WI38 (cell line): ENCODE measurements around the gene DGKG.

ENCODE experiments used
- H3K4me3 ChIP-seq: 2 replicates; pipeline ENCODE4 v1.5.1; 2011; ENCODE audit warnings: low read depth, mild to moderate bottlenecking, control low read depth, low read length
- CTCF ChIP-seq: IDR thresholded peaks from 2 replicates; pipeline ENCODE4 v1.5.1; 2012; ENCODE audit warnings: low read depth, mild to moderate bottlenecking, control low read depth, low read length

The DGKG gene

GRCh38 chr3:186366206-186366605, 4.2 kb upstream of the DGKG start:
- no peak overlapping the region for H3K4me3 ChIP-seq
- TF ChIP-seq CTCF: no peak

- TF ChIP-seq CTCF: no peak
Observed at GRCh38 chr3:186365202-186365974, 3.4 kb upstream of the DGKG start.

GRCh38 chr3:186362988-186363387, 954 bp upstream of the DGKG start:
- TF ChIP-seq CTCF: no peak

More at GRCh38 chr3:186365202-186365974, 3.4 kb upstream of the DGKG start:
- no peak overlapping the region for H3K4me3 ChIP-seq

GRCh38 chr3:186362537-186362842, 456 bp upstream of the DGKG start:
- TF ChIP-seq CTCF: no peak
- H3K4me3 ChIP-seq: no peak overlapping the region

More at GRCh38 chr3:186362988-186363387, 954 bp upstream of the DGKG start:
- no peak overlapping the region for H3K4me3 ChIP-seq

GRCh38 chr3:186361246-186361761, 730 bp downstream of the DGKG start:
- no peak overlapping the region for H3K4me3 ChIP-seq
- no peak for TF ChIP-seq CTCF

- no peak overlapping the region for H3K4me3 ChIP-seq
Observed at GRCh38 chr3:186360779-186361178, 1.3 kb downstream of the DGKG start.

More at GRCh38 chr3:186360779-186361178, 1.3 kb downstream of the DGKG start:
- no peak for TF ChIP-seq CTCF
